Endodermal cell (in vitro differentiated cells): ENCODE data around the gene DPYSL4. TPM values are rescaled to one million over a fixed set of nuclear protein-coding genes. Genes with fewer than 3 reads are reported as not detected.

Experiments used
- DNase-seq: peaks from one replicate; pipeline ENCODE4 v3.0.0-alpha.2; 2017
- H3K27ac ChIP-seq: 2 replicates; pipeline ENCODE4 v1.5.1; 2013; ENCODE audit warnings: mild to moderate bottlenecking, low read depth, low read length, moderate library complexity
- H3K27me3 ChIP-seq: 2 replicates; pipeline ENCODE4 v1.6.1; 2013; ENCODE audit warnings: mild to moderate bottlenecking, low read length, moderate library complexity; ENCODE audit not compliant: insufficient read depth, control insufficient read depth, poor library complexity, severe bottlenecking
- H3K36me3 ChIP-seq: 2 replicates; pipeline ENCODE4 v1.7.0; 2013; ENCODE audit warnings: mild to moderate bottlenecking, low read length, moderate library complexity; ENCODE audit not compliant: control insufficient read depth, insufficient read depth
- H3K4me1 ChIP-seq: one replicate; pipeline ENCODE4 v1.7.0; 2013; ENCODE audit warnings: low read length; ENCODE audit not compliant: control insufficient read depth, insufficient read depth
- H3K4me3 ChIP-seq: 2 replicates; pipeline ENCODE4 v1.5.1; 2013; ENCODE audit warnings: mild to moderate bottlenecking, low read length, moderate library complexity
- H3K9ac ChIP-seq: 2 replicates; pipeline ENCODE4 v1.6.1; 2013; ENCODE audit warnings: mild to moderate bottlenecking, low read length, moderate library complexity; ENCODE audit not compliant: poor library complexity, severe bottlenecking; ENCODE audit errors: extremely low read depth
- H3K9me3 ChIP-seq: 2 replicates; pipeline ENCODE4 v1.6.1; 2013; ENCODE audit warnings: mild to moderate bottlenecking, low read length, moderate library complexity; ENCODE audit not compliant: control insufficient read depth
- H3K27ac Mint-ChIP-seq: 2 replicates; pipeline ENCODE4 v1.8.0; 2020; ENCODE audit warnings: mixed read lengths
- H3K27me3 Mint-ChIP-seq: 2 replicates; pipeline ENCODE4 v1.8.0; 2021; ENCODE audit warnings: mild to moderate bottlenecking, mixed read lengths; ENCODE audit not compliant: insufficient read depth
- H3K36me3 Mint-ChIP-seq: 2 replicates; pipeline ENCODE4 v1.8.0; 2020; ENCODE audit warnings: low read depth, mixed read lengths
- H3K4me1 Mint-ChIP-seq: 2 replicates; pipeline ENCODE4 v1.8.0; 2020; ENCODE audit warnings: mixed read lengths
- H3K4me3 Mint-ChIP-seq: 2 replicates; pipeline ENCODE4 v1.8.0; 2020; ENCODE audit warnings: mild to moderate bottlenecking, moderate library complexity, mixed read lengths
- H3K9me3 Mint-ChIP-seq: 2 replicates; pipeline ENCODE4 v1.8.0; 2020; ENCODE audit warnings: mild to moderate bottlenecking, mixed read lengths
- CTCF ChIP-seq: fragments of 200-600 bp; sonication (generic); conservative IDR thresholded peaks from 2 replicates; pipeline ENCODE4 v1.5.0; 2021; ENCODE audit warnings: antibody characterized with exemption, mild to moderate bottlenecking
- WGBS, 2 experiments: methylation state at CpG; one replicate each; pipeline versions ENCODE4 v1.1.5 to v1.1.7; 2013; ENCODE audit warnings: missing lambda C conversion rate in 2 of 2, mixed read lengths in 1 of 2; ENCODE audit not compliant: insufficient coverage in 1 of 2, insufficient read length in 1 of 2; 5-methylcytosine and 5-hydroxymethylcytosine counted together
- total RNA-seq, 2 donors: library from RNA; stranded (reverse); fragmentation: NEBNext Ultra II Directional in 1 of 2; extraction: Animal tissue kit (Norgen Biotek cat#: 25700) in 1 of 2; gene quantifications; 2 replicates in 1 of 2; 3 replicates in 1 of 2; pipeline ENCODE4 v1.2.1, GENCODE V29; 2021

The DPYSL4 gene
- total RNA-seq, 2 donors from 2014 or later, result 5.1 to 13.5 TPM

- peaks cover 3% of the 10 kb centered on the region for H3K4me1 Mint-ChIP-seq
- Histone ChIP-seq H3K9me3 (no peaks in the 10 kb centered on the region), H3K27me3 (no peaks in the 10 kb centered on the region), H3K4me3 (no peak overlapping the region), H3K4me1 (no peaks in the 10 kb centered on the region), H3K27ac (no peak overlapping the region), H3K9ac (no peak overlapping the region), H3K36me3 (no peaks in the 10 kb centered on the region)
- no peaks in the 10 kb centered on the region for H3K27me3 Mint-ChIP-seq
- WGBS, 2 experiments, result 87 to 89% methylated on average over 11 to 18 of the region's 18 CpGs
- TF ChIP-seq CTCF, result no peak
- H3K9me3 Mint-ChIP-seq, result no peaks in the 10 kb centered on the region
- DNase-seq, result no peak
- no peak overlapping the region for H3K27ac Mint-ChIP-seq
- no peak overlapping the region for H3K4me3 Mint-ChIP-seq
- no peaks in the 10 kb centered on the region for H3K36me3 Mint-ChIP-seq
Observed at GRCh38 chr10:132233501-132234085, 46.8 kb downstream of the DPYSL4 start.

GRCh38 chr10:132234860-132235259 is 48.1 kb downstream of the DPYSL4 start:
- H3K9ac ChIP-seq, result no peak overlapping the region
- 91 to 94% methylated on average over 6 of the region's 6 CpGs for WGBS, 2 experiments
- Mint-ChIP-seq H3K4me1 (peaks cover under 1% of the 10 kb centered on the region), H3K4me3 (no peak overlapping the region), H3K9me3 (no peaks in the 10 kb centered on the region), H3K27me3 (no peaks in the 10 kb centered on the region), H3K36me3 (no peaks in the 10 kb centered on the region), H3K27ac (no peak overlapping the region)
- no peak overlapping the region for H3K27ac ChIP-seq
- no peaks in the 10 kb centered on the region for H3K4me1 ChIP-seq
- no peak overlapping the region for H3K4me3 ChIP-seq
- H3K9me3 ChIP-seq, result no peaks in the 10 kb centered on the region
- no peaks in the 10 kb centered on the region for H3K27me3 ChIP-seq
- no peak for TF ChIP-seq CTCF
- H3K36me3 ChIP-seq, result no peaks in the 10 kb centered on the region
- no peak for DNase-seq

- 93 to 100% methylated on average over 10 to 21 of the region's 21 CpGs for WGBS, 2 experiments
- Mint-ChIP-seq H3K27me3 (no peaks in the 10 kb centered on the region), H3K27ac (no peak overlapping the region), H3K4me1 (no peaks in the 10 kb centered on the region), H3K36me3 (no peaks in the 10 kb centered on the region), H3K9me3 (no peaks in the 10 kb centered on the region), H3K4me3 (no peak overlapping the region)
- no peak for TF ChIP-seq CTCF
- Histone ChIP-seq H3K27me3 (no peaks in the 10 kb centered on the region), H3K9me3 (no peaks in the 10 kb centered on the region), H3K4me3 (no peak overlapping the region), H3K4me1 (no peaks in the 10 kb centered on the region), H3K27ac (no peak overlapping the region), H3K9ac (no peak overlapping the region), H3K36me3 (no peaks in the 10 kb centered on the region)
- DNase-seq, result no peak
Observed at GRCh38 chr10:132236161-132236560, 49.4 kb downstream of the DPYSL4 start.
